Endometrium (tissue), 2 donors: ENCODE measurements around the gene GJA9.
"Not testable (repeated sequence)": the region's sequence is repeated elsewhere in the genome, so short reads cannot be mapped to it uniquely, and the experiment has no call there.

Experiments used
- FAIRE-seq: peaks from 2 replicates; lab custom pipeline; 2012; peaks lifted over from hg19 to GRCh38; lab: Jason Lieb, UNC
- donor health status: control.
- donor health status: control.

Gene GJA9

GRCh38 chr1:38873027-38873969 is 8.1 kb downstream of the GJA9 start, which contains the start of gene MYCBP:
TSS of gene MYCBP (minus strand) at chr1:38873348. CDS start at chr1:38873305, 43 bp downstream.
- FAIRE-seq = peak; percentile 90

GRCh38 chr1:38872401-38873026 is 8.9 kb downstream of the GJA9 start:
- no peak for FAIRE-seq

GRCh38 chr1:38870996-38871395 is 10.4 kb downstream of the GJA9 start:
- FAIRE-seq = no peak

GRCh38 chr1:38867208-38867607 is 14.2 kb downstream of the GJA9 start:
- FAIRE-seq = no peak

- FAIRE-seq = no peak
These were observed 16.2 kb downstream of the GJA9 start for GRCh38 chr1:38865112-38865715.

GRCh38 chr1:38860454-38860795 is 21.0 kb downstream of the GJA9 start:
- FAIRE-seq = no peak

GRCh38 chr1:38859561-38860453 is 21.6 kb downstream of the GJA9 start, which contains the start of gene RRAGC:
TSS of gene RRAGC (minus strand) at chr1:38859772. CDS start at chr1:38859646, 126 bp downstream.
- no peak for FAIRE-seq

- FAIRE-seq = no peak
These were observed 22.4 kb downstream of the GJA9 start for GRCh38 chr1:38858833-38859560.

GRCh38 chr1:38852780-38853179 is 28.6 kb downstream of the GJA9 start:
- no peak for FAIRE-seq

GRCh38 chr1:38848071-38848470 is 33.3 kb downstream of the GJA9 start:
- FAIRE-seq = no peak

- FAIRE-seq = no peak
These were observed 35.2 kb downstream of the GJA9 start for GRCh38 chr1:38846210-38846609.

- FAIRE-seq = not testable (repeated sequence)
These were observed 36.3 kb downstream of the GJA9 start for GRCh38 chr1:38845088-38845487.

- no peak for FAIRE-seq
These were observed 41.1 kb downstream of the GJA9 start for GRCh38 chr1:38840281-38840680.

GRCh38 chr1:38839363-38839762 is 42.0 kb downstream of the GJA9 start:
- FAIRE-seq = no peak

GRCh38 chr1:38836316-38836715 is 45.1 kb downstream of the GJA9 start:
- FAIRE-seq = not testable (repeated sequence)

GRCh38 chr1:38834937-38835827 is 46.2 kb downstream of the GJA9 start:
- peak; percentile 84 for FAIRE-seq

GRCh38 chr1:38834221-38834782 is 47.1 kb downstream of the GJA9 start:
- FAIRE-seq = no peak

- no peak for FAIRE-seq
These were observed 48.2 kb downstream of the GJA9 start for GRCh38 chr1:38833146-38833545.

GRCh38 chr1:38832370-38832734 is 49.0 kb downstream of the GJA9 start:
- no peak for FAIRE-seq
